ENCODE data around the gene TMEM163.
"Not testable (repeated sequence)": the region's sequence is repeated elsewhere in the genome, so short reads cannot be mapped to it uniquely, and the experiment has no call there.

The TMEM163 gene

GRCh38 chr2:134609924-134610513 is 108.8 kb downstream of the TMEM163 start:
- no peak for DNase-seq

- no peak for DNase-seq
These were observed 114.8 kb downstream of the TMEM163 start for GRCh38 chr2:134603966-134604365.

- no peak for DNase-seq
These were observed 116.1 kb downstream of the TMEM163 start for GRCh38 chr2:134602666-134603065.

GRCh38 chr2:134601264-134601663 is 117.5 kb downstream of the TMEM163 start:
- DNase-seq: no peak

GRCh38 chr2:134600208-134600607 is 118.6 kb downstream of the TMEM163 start:
- DNase-seq: no peak

GRCh38 chr2:134599236-134599635 is 119.6 kb downstream of the TMEM163 start:
- DNase-seq: no peak

- no peak for DNase-seq
These were observed 124.4 kb downstream of the TMEM163 start for GRCh38 chr2:134594399-134594798.

GRCh38 chr2:134593519-134593918 is 125.3 kb downstream of the TMEM163 start:
- no peak for DNase-seq

GRCh38 chr2:134592377-134592776 is 126.4 kb downstream of the TMEM163 start:
- DNase-seq: no peak

- DNase-seq: no peak
These were observed 127.3 kb downstream of the TMEM163 start for GRCh38 chr2:134591526-134591925.

GRCh38 chr2:134590679-134591078 is 128.1 kb downstream of the TMEM163 start:
- no peak for DNase-seq

- DNase-seq: not testable (repeated sequence)
These were observed 129.4 kb downstream of the TMEM163 start for GRCh38 chr2:134589171-134590083.

GRCh38 chr2:134588556-134588955 is 130.2 kb downstream of the TMEM163 start:
- DNase-seq: no peak

GRCh38 chr2:134586326-134586965 is 132.4 kb downstream of the TMEM163 start:
- no peak for DNase-seq

GRCh38 chr2:134583997-134584520 is 134.7 kb downstream of the TMEM163 start:
- no peak for DNase-seq

- DNase-seq: no peak
These were observed 135.3 kb downstream of the TMEM163 start for GRCh38 chr2:134583462-134583861.

- DNase-seq: no peak
These were observed 136.3 kb downstream of the TMEM163 start for GRCh38 chr2:134582547-134582899.

- no peak for DNase-seq
These were observed 136.8 kb downstream of the TMEM163 start for GRCh38 chr2:134581877-134582546.

- no peak for DNase-seq
These were observed 140.5 kb downstream of the TMEM163 start for GRCh38 chr2:134578316-134578715.

GRCh38 chr2:134576478-134576877 is 142.3 kb downstream of the TMEM163 start:
- peak; percentile 4 for DNase-seq

GRCh38 chr2:134575888-134576287 is 142.9 kb downstream of the TMEM163 start:
- DNase-seq: no peak

GRCh38 chr2:134574611-134575330 is 144.0 kb downstream of the TMEM163 start:
- no peak for DNase-seq

Measured in central memory CD4-positive, alpha-beta T cell (primary cell).